Fibroblast of the aortic adventitia (primary cell): ENCODE measurements around the gene DIP2C. TPM values are rescaled to one million over a fixed set of nuclear protein-coding genes. Genes with fewer than 3 reads are reported as not detected.

Source experiments
- DNase-seq: peaks from one replicate; pipeline ENCODE4 v3.0.0-alpha.2; 2010; ENCODE audit warnings: low read depth
- H3K4me3 ChIP-seq: 2 replicates; pipeline ENCODE4 v1.5.1; 2011; ENCODE audit warnings: low read depth, mild to moderate bottlenecking, control low read depth, low read length, moderate library complexity
- CTCF ChIP-seq: IDR thresholded peaks from 2 replicates; pipeline ENCODE4 v1.5.1; 2011; ENCODE audit warnings: mild to moderate bottlenecking, low read length, control low read depth, inconsistent platforms; ENCODE audit not compliant: insufficient read depth
- total RNA-seq: library from RNA; depleted of rRNA; stranded (reverse); fragments of >200 nt; gene quantifications from 2 replicates; pipeline ENCODE4 v1.2.3, GENCODE V29; 2012; ENCODE audit warnings: low replicate concordance

Gene DIP2C
- total RNA-seq, 1 donor = 15.7 TPM

GRCh38 chr10:314871-315270 is 374.6 kb downstream of the DIP2C start:
- no peak for DNase-seq
- no peak for TF ChIP-seq CTCF

DNA sequence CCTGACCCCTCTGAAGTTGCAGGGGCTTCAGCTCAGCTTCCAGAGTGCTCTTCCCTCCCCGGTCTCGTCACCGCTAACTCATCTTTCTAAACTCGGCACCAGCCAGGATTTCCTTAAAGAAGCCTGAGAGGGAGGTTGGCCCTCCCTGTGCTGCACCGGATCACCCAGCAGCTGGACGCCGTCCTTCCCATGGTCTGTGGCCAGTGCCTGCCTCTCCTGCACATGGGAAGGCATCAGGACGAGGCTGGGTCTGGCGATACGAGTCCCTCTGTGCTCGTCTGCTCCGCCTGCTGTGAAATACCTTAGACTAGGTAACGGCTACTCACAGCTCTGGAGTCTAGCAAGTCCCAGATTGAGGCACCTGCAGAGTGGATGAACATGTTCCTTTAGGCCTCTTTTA is 375.1 kb downstream of the DIP2C start:
- TF ChIP-seq CTCF = no peak
- no peak overlapping the region for H3K4me3 ChIP-seq

More at GRCh38 chr10:314871-315270, 374.6 kb downstream of the DIP2C start:
- H3K4me3 ChIP-seq = no peak overlapping the region

GRCh38 chr10:311901-312665 is 377.4 kb downstream of the DIP2C start:
- no peak for TF ChIP-seq CTCF
- H3K4me3 ChIP-seq = no peak overlapping the region
- no peak for DNase-seq

More for the DNA sequence above, 375.1 kb downstream of the DIP2C start:
- DNase-seq = no peak

- TF ChIP-seq CTCF = no peak
- H3K4me3 ChIP-seq = no peak overlapping the region
- DNase-seq = peak; percentile 21
Measured at GRCh38 chr10:310976-311639, 378.4 kb downstream of the DIP2C start.

DNA sequence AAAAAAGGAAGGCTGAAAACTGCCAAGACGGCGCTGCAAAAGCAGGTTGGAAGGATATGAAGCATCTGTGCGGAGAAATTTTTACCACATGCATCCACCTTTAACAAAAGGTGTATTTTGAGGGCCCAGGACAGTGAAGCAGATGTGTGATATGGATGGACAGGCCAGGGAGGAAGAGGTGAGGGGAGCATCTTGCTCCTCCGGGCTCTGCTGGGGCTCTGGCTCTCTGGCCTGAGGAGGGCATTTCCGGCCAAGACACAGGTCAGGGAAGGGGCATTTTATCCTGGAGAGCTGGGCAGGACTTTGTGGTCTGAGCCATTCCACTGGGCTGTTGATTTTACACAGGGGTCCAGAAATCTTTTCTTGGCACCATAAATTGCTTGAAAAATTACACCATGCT is 379.1 kb downstream of the DIP2C start:
- TF ChIP-seq CTCF = no peak
- H3K4me3 ChIP-seq = no peak overlapping the region
- peak; percentile 9 for DNase-seq

GRCh38 chr10:308572-309085 is 380.8 kb downstream of the DIP2C start:
- no peak overlapping the region for H3K4me3 ChIP-seq
- no peak for DNase-seq
- TF ChIP-seq CTCF = no peak
